B cell (primary cell): ENCODE results near the gene GPR33. TPM values are rescaled to one million over a fixed set of nuclear protein-coding genes. Genes with fewer than 3 reads are reported as not detected.

Experiments used
- ATAC-seq: fragments of 200-7000 bp; cut with Tn5 transposase; one replicate; pipeline ENCODE4 v1.10.0; 2021; ENCODE audit warnings: low read depth, mild to moderate bottlenecking, moderate number of reproducible peaks, moderate library complexity
- CTCF ChIA-PET: fragments of 350-600 bp; sonication (Branson Sonifier 250); formaldehyde crosslinking; loops from one replicate; lab custom pipeline; 2021; ENCODE audit warnings: antibody characterized with exemption, inconsistent platforms; lab: Charles Lee
- POLR2A ChIA-PET: fragments of 350-600 bp; sonication (Branson Sonifier 250); formaldehyde crosslinking; loops from one replicate; lab custom pipeline; 2021; ENCODE audit warnings: antibody characterized with exemption; lab: Charles Lee
- DNase-seq: peaks from one replicate; pipeline ENCODE4 v3.0.0; 2013
- H2AFZ ChIP-seq: 2 replicates; pipeline ENCODE4 v1.6.1; 2012; ENCODE audit warnings: mild to moderate bottlenecking, low read depth, low read length; ENCODE audit not compliant: insufficient read depth, poor library complexity, severe bottlenecking
- H3K27ac ChIP-seq, 2 donors: 1 replicate in 1 of 2; 2 replicates in 1 of 2; pipeline ENCODE4 v1.5.1; 2012 to 2013; ENCODE audit warnings: low read length in 2 of 2, mild to moderate bottlenecking in 2 of 2, moderate library complexity in 1 of 2
- H3K27me3 ChIP-seq, 4 experiments: fragments of 200-600 bp in 1 of 4; sonication (generic) in 1 of 4; replicated peaks in 1 of 4; 1 replicate in 2 of 4; 2 replicates in 2 of 4; pipeline versions ENCODE4 v1.6.1 to v1.7.0; 2013 to 2016; ENCODE audit warnings: low read length in 3 of 4, mild to moderate bottlenecking in 2 of 4, mixed read lengths in 1 of 4, moderate library complexity in 1 of 4; ENCODE audit not compliant: insufficient read depth in 4 of 4, control insufficient read depth in 3 of 4; ENCODE audit errors: control extremely low read depth in 1 of 4
- H3K36me3 ChIP-seq, 2 experiments: replicated peaks in 1 of 2; 1 replicate in 1 of 2; 2 replicates in 1 of 2; pipeline versions ENCODE4 v1.6.1 to v1.7.1; 2013; ENCODE audit warnings: low read length in 1 of 2; ENCODE audit not compliant: insufficient read depth in 2 of 2, control insufficient read depth in 1 of 2; ENCODE audit errors: control extremely low read depth in 1 of 2, extremely low read depth in 1 of 2
- H3K4me1 ChIP-seq, 2 donors: fragments of 200-600 bp in 1 of 2; sonication (generic) in 1 of 2; 1 replicate in 1 of 2; 2 replicates in 1 of 2; pipeline versions ENCODE4 v1.5.1 to v1.6.1; 2013 to 2017; ENCODE audit warnings: low read length in 2 of 2; ENCODE audit not compliant: control insufficient read depth in 2 of 2, insufficient read depth in 2 of 2
- H3K4me2 ChIP-seq: replicated peaks from 2 replicates; pipeline ENCODE3; 2012; ENCODE audit warnings: mild to moderate bottlenecking, low read depth, low read length; ENCODE audit not compliant: poor library complexity, severe bottlenecking
- H3K4me3 ChIP-seq, 5 experiments: fragments of 200-600 bp in 1 of 5; sonication (generic) in 1 of 5; 1 replicate in 3 of 5; 2 replicates in 2 of 5; pipeline versions ENCODE4 v1.5.1 to v1.7.0; 2011 to 2016; ENCODE audit warnings: low read length in 4 of 5, mild to moderate bottlenecking in 4 of 5, low read depth in 2 of 5, control low read depth in 1 of 5, moderate library complexity in 1 of 5; ENCODE audit not compliant: insufficient read depth in 1 of 5; ENCODE audit errors: control extremely low read depth in 1 of 5, extremely low read depth in 1 of 5
- H3K79me2 ChIP-seq: fragments of 200-600 bp; sonication (generic); one replicate; pipeline ENCODE4 v1.6.0; 2016; ENCODE audit warnings: low read length; ENCODE audit not compliant: control insufficient read depth, insufficient read depth
- H3K9ac ChIP-seq: fragments of 200-600 bp; sonication (generic); 2 replicates; pipeline ENCODE4 v1.6.1; 2017; ENCODE audit warnings: mild to moderate bottlenecking, low read length, moderate library complexity
- H3K9me3 ChIP-seq, 3 donors: one replicate each; pipeline versions ENCODE4 v1.6.1 to v1.7.1; 2013; ENCODE audit warnings: low read length in 2 of 3; ENCODE audit not compliant: control insufficient read depth in 2 of 3, insufficient read depth in 1 of 3; ENCODE audit errors: control extremely low read depth in 1 of 3
- H4K20me1 ChIP-seq: 2 replicates; pipeline ENCODE4 v1.6.0; 2012; ENCODE audit warnings: mild to moderate bottlenecking, low read length; ENCODE audit not compliant: insufficient read depth, control insufficient read depth, poor library complexity, severe bottlenecking
- H3K27ac Mint-ChIP-seq: one replicate; pipeline ENCODE4 v1.8.0; 2021; ENCODE audit warnings: mixed read lengths
- H3K27me3 Mint-ChIP-seq: one replicate; pipeline ENCODE4 v1.8.0; 2021; ENCODE audit warnings: mixed read lengths
- H3K4me1 Mint-ChIP-seq: one replicate; pipeline ENCODE4 v1.8.0; 2021; ENCODE audit warnings: mixed read lengths
- H3K4me3 Mint-ChIP-seq: one replicate; pipeline ENCODE4 v1.8.0; 2021; ENCODE audit warnings: mixed read lengths
- H3K9me3 Mint-ChIP-seq: one replicate; pipeline ENCODE4 v1.8.0; 2022; ENCODE audit warnings: mixed read lengths; ENCODE audit not compliant: insufficient read depth
- CTCF ChIP-seq: fragments of 200-600 bp; IDR thresholded peaks from one replicate; pipeline ENCODE4 v1.8.0; 2022; ENCODE audit warnings: antibody characterized with exemption, mild to moderate bottlenecking
- EZH2 ChIP-seq: IDR thresholded peaks from 2 replicates; pipeline ENCODE4 v1.6.1; 2012; ENCODE audit warnings: borderline replicate concordance, low read depth, mild to moderate bottlenecking, moderate library complexity, low read length; ENCODE audit not compliant: insufficient read depth, poor library complexity, severe bottlenecking
- intact Hi-C: fragments of 100-400 bp; cut with micrococcal nuclease; formaldehyde crosslinking; loops from one replicate; pipeline ENCODE4 v1.10.0; 2022
- polyA plus RNA-seq: library from polyadenylated mRNA; depleted of rRNA; stranded (reverse); fragments of >200 nt; gene quantifications from 2 replicates; pipeline ENCODE4 v1.2.3, GENCODE V29; 2012
- total RNA-seq, 2 donors: library from RNA; stranded (reverse); fragments of 120-200 nt in 1 of 2; gene quantifications; 1 replicate in 1 of 2; 2 replicates in 1 of 2; pipeline versions ENCODE4 v1.2.3 to v1.2.4, GENCODE V29; 2013 to 2022

The GPR33 gene
- total and polyA plus RNA-seq, 2 donors (not counting 1 experiment from before 2014, with no cell fraction given), result not detected

GRCh38 chr14:31435276-31435675 is 52.6 kb downstream of the GPR33 start:
- Mint-ChIP-seq H3K9me3 (peaks cover 5% of the 10 kb centered on the region), H3K27me3 (no peaks in the 10 kb centered on the region), H3K4me3 (no peak overlapping the region), H3K27ac (no peak overlapping the region), H3K4me1 (peaks cover 9% of the 10 kb centered on the region)
- H2AFZ ChIP-seq, result no peak overlapping the region
- ChIA-PET CTCF (interaction anchor here (0.6 kb wide), 1 partner anchor 226 kb away, joined by 3 read pairs; no protein-coding TSS in a partner anchor), POLR2A (no interaction called here)
- intact Hi-C loops, result no loop called here
- H3K79me2 ChIP-seq, result no peaks in the 10 kb centered on the region
- H3K4me2 ChIP-seq, result no peak overlapping the region
- H3K27ac ChIP-seq, result no peak overlapping the region
- no peak for TF ChIP-seq CTCF
- TF ChIP-seq EZH2, result no peak
- no peak for ATAC-seq
- no peaks in the 10 kb centered on the region for H3K27me3 ChIP-seq
- H3K4me1 ChIP-seq, result peaks cover 0 to 8% of the 10 kb centered on the region in 2 donors
- no peak overlapping the region for H3K9ac ChIP-seq
- peaks cover 0 to 3% of the 10 kb centered on the region in 2 experiments for H3K36me3 ChIP-seq
- H3K9me3 ChIP-seq, result no peaks in the 10 kb centered on the region
- H3K4me3 ChIP-seq, result no peak overlapping the region
- DNase-seq, result no peak
- H4K20me1 ChIP-seq, result no peaks in the 10 kb centered on the region

Other genes with a start within 250 kb of the GPR33 start
- 19.1 and 22.1 TPM in 2 replicates for gene HEATR5A, start 67.5 kb downstream of the GPR33 start, total RNA-seq
- 4.8 and 5.6 TPM in 2 replicates for gene HEATR5A, start 67.5 kb downstream of the GPR33 start, polyA plus RNA-seq
- gene DTD2, start 30.5 kb downstream of the GPR33 start, total RNA-seq, result 12.5 and 14.1 TPM in 2 replicates
- gene DTD2, start 30.5 kb downstream of the GPR33 start, polyA plus RNA-seq, result 11.9 and 14.8 TPM in 2 replicates
- 14.2 and 15.5 TPM in 2 replicates for gene NUBPL, start 73.4 kb upstream of the GPR33 start, total RNA-seq
- 1.9 and 2.6 TPM in 2 replicates for gene NUBPL, start 73.4 kb upstream of the GPR33 start, polyA plus RNA-seq